GM23338 (cell line): Measurements from ENCODE around the gene STK32C. TPM values are rescaled to one million over a fixed set of nuclear protein-coding genes. Genes with fewer than 3 reads are reported as not detected.

ENCODE experiments used
- ATAC-seq: fragments of 200-7000 bp; cut with Tn5 transposase; 3 replicates; pipeline ENCODE4 v1.9.1; 2020
- DNase-seq: peaks from one replicate; pipeline ENCODE4 v3.0.0-alpha.2; 2015; ENCODE audit warnings: low spot score
- H2AFZ ChIP-seq: fragments of 200-600 bp; sonication (generic); 2 replicates; pipeline ENCODE4 v1.8.0; 2016; ENCODE audit warnings: antibody characterized with exemption, mild to moderate bottlenecking, moderate library complexity
- H3F3A ChIP-seq: fragments of 200-600 bp; sonication (generic); replicated peaks from 2 replicates; pipeline ENCODE4 v1.8.0; 2017; ENCODE audit warnings: antibody characterized with exemption, mixed run types, low read depth
- H3K27ac ChIP-seq: fragments of 200-600 bp; sonication (generic); 2 replicates; pipeline ENCODE4 v1.6.1; 2016; ENCODE audit warnings: low read depth
- H3K27me3 ChIP-seq: fragments of 200-600 bp; sonication (generic); 2 replicates; pipeline ENCODE4 v1.8.0; 2016; ENCODE audit warnings: mild to moderate bottlenecking, mixed run types, moderate library complexity; ENCODE audit not compliant: insufficient read depth
- H3K36me3 ChIP-seq: fragments of 200-600 bp; sonication (generic); 2 replicates; pipeline ENCODE4 v1.8.0; 2016; ENCODE audit warnings: mild to moderate bottlenecking; ENCODE audit not compliant: insufficient read depth
- H3K4me1 ChIP-seq: fragments of 200-600 bp; sonication (generic); 2 replicates; pipeline ENCODE4 v1.8.0; 2016; ENCODE audit warnings: mild to moderate bottlenecking, moderate library complexity; ENCODE audit not compliant: insufficient read depth
- H3K4me2 ChIP-seq: fragments of 200-600 bp; sonication (generic); 2 replicates; pipeline ENCODE4 v1.7.1; 2017; ENCODE audit warnings: mixed run types
- H3K4me3 ChIP-seq: fragments of 200-600 bp; sonication (generic); 2 replicates; pipeline ENCODE4 v1.6.1; 2016; ENCODE audit warnings: mixed run types
- H3K79me2 ChIP-seq: fragments of 200-600 bp; sonication (generic); replicated peaks from 2 replicates; pipeline ENCODE4 v1.8.0; 2017; ENCODE audit warnings: mild to moderate bottlenecking; ENCODE audit not compliant: insufficient read depth
- H3K9me2 ChIP-seq: fragments of 200-600 bp; sonication (generic); 2 replicates; pipeline ENCODE4 v1.8.0; 2017; ENCODE audit not compliant: insufficient read depth
- H4K20me1 ChIP-seq: fragments of 200-600 bp; sonication (generic); replicated peaks from 2 replicates; pipeline ENCODE4 v1.8.0; 2017; ENCODE audit warnings: mild to moderate bottlenecking; ENCODE audit not compliant: insufficient read depth
- H3K27ac Mint-ChIP-seq: 2 replicates; pipeline ENCODE4 v1.8.0; 2020; ENCODE audit warnings: inconsistent platforms, mild to moderate bottlenecking, moderate library complexity, mixed read lengths
- H3K27me3 Mint-ChIP-seq: 3 replicates; pipeline ENCODE4 v1.8.0; 2022; ENCODE audit warnings: low read depth, mild to moderate bottlenecking, moderate library complexity, mixed read lengths, inconsistent platforms; ENCODE audit not compliant: insufficient read depth, poor library complexity
- H3K36me3 Mint-ChIP-seq: 3 replicates; pipeline ENCODE4 v1.8.0; 2021; ENCODE audit warnings: low read depth, mild to moderate bottlenecking, inconsistent platforms, moderate library complexity, mixed read lengths
- H3K4me1 Mint-ChIP-seq: 3 replicates; pipeline ENCODE4 v1.8.0; 2020; ENCODE audit warnings: mild to moderate bottlenecking, inconsistent platforms, mixed read lengths
- H3K4me3 Mint-ChIP-seq: 3 replicates; pipeline ENCODE4 v1.8.0; 2021; ENCODE audit warnings: moderate library complexity, mild to moderate bottlenecking, inconsistent platforms, mixed read lengths
- H3K9me3 Mint-ChIP-seq: 3 replicates; pipeline ENCODE4 v1.8.0; 2020; ENCODE audit warnings: moderate library complexity, mild to moderate bottlenecking, inconsistent platforms, mixed read lengths
- CREB1 ChIP-seq: fragments of 250-450 bp; sonication (Bioruptor Pico); IDR thresholded peaks from 2 replicates; pipeline ENCODE4 v1.5.0; 2020; ENCODE audit warnings: low read depth, mild to moderate bottlenecking, moderate library complexity
- CTCF ChIP-seq, 2 experiments: fragments of 200-600 bp in 1 of 2; sonication (generic) in 1 of 2; conservative IDR thresholded peaks; 2 replicates each; pipeline versions ENCODE4 v1.5.1 to v1.6.1; 2016 to 2017; ENCODE audit warnings: antibody characterized with exemption in 2 of 2, low read depth in 2 of 2, mild to moderate bottlenecking in 2 of 2, moderate library complexity in 1 of 2
- ETS1 ChIP-seq: IDR thresholded peaks from 2 replicates; pipeline ENCODE4 v1.6.1; 2016; ENCODE audit warnings: antibody characterized with exemption
- EZH2 ChIP-seq: fragments of 200-600 bp; sonication (generic); IDR thresholded peaks from one replicate; pipeline ENCODE4 v1.8.0; 2017; ENCODE audit warnings: antibody characterized with exemption, mild to moderate bottlenecking, low read depth; ENCODE audit not compliant: unreplicated experiment
- JUNB ChIP-seq: IDR thresholded peaks from one replicate; pipeline ENCODE4 v1.6.1; 2016; ENCODE audit warnings: antibody characterized with exemption; ENCODE audit not compliant: unreplicated experiment
- NANOG ChIP-seq: IDR thresholded peaks from 2 replicates; pipeline ENCODE4 v1.6.1; 2016; ENCODE audit warnings: antibody characterized with exemption, borderline replicate concordance
- POLR2AphosphoS5 ChIP-seq: IDR thresholded peaks from 2 replicates; pipeline ENCODE4 v1.6.1; 2016; ENCODE audit warnings: antibody characterized with exemption, low read depth
- REST ChIP-seq: IDR thresholded peaks from one replicate; pipeline ENCODE4 v1.6.1; 2018; ENCODE audit warnings: antibody characterized with exemption; ENCODE audit not compliant: unreplicated experiment
- ZNF114 ChIP-seq: fragments of 250-450 bp; sonication (Bioruptor Pico); IDR thresholded peaks from 2 replicates; pipeline ENCODE4 v1.5.0; 2020; ENCODE audit warnings: mild to moderate bottlenecking, moderate library complexity
- ZNF331 ChIP-seq: fragments of 250-450 bp; sonication (Bioruptor Pico); IDR thresholded peaks from 2 replicates; pipeline ENCODE4 v1.5.0; 2020; ENCODE audit warnings: low read depth, mild to moderate bottlenecking, moderate library complexity
- polyA plus RNA-seq: library from polyadenylated mRNA; unstranded; fragments of >200 nt; fragmentation: Nextera tagmentation; extraction: Ambion mirVana; gene quantifications from 2 replicates; pipeline ENCODE4 v1.2.1, GENCODE V29; 2016
- total RNA-seq: library from RNA; depleted of rRNA; stranded (reverse); fragments of >200 nt; shearing (Covaris generic); gene quantifications from 2 replicates; pipeline ENCODE4 v1.2.3, GENCODE V29; 2014

STK32C gene
- total and polyA plus RNA-seq, 2 experiments from 2014 or later = 10.2 to 20.5 TPM

- H3K79me2 ChIP-seq = no peaks in the 10 kb centered on the region
- H2AFZ ChIP-seq = no peak overlapping the region
- peaks cover 12% of the 10 kb centered on the region for H3K27me3 Mint-ChIP-seq
- H3K27ac Mint-ChIP-seq = no peak overlapping the region
- no peaks in the 10 kb centered on the region for H3F3A ChIP-seq
- ATAC-seq = no peak
- peaks cover 8% of the 10 kb centered on the region for H3K4me1 Mint-ChIP-seq
- H3K4me1 ChIP-seq = no peaks in the 10 kb centered on the region
- H4K20me1 ChIP-seq = no peaks in the 10 kb centered on the region
- H3K4me3 Mint-ChIP-seq = no peak overlapping the region
- no peak overlapping the region for H3K4me3 ChIP-seq
- H3K27me3 ChIP-seq = no peaks in the 10 kb centered on the region
- TF ChIP-seq CTCF (conservative IDR thresholded peaks at IDR 0.05; ENCODE audit: low read depth in 2 of 2) = no peak
- TF ChIP-seq NANOG = no peak
- no peak for TF ChIP-seq CREB1 (CRISPR knock-in tag)
- no peak for TF ChIP-seq ZNF331 (CRISPR knock-in tag)
- TF ChIP-seq EZH2 = no peak
- TF ChIP-seq POLR2AphosphoS5 = no peak
- TF ChIP-seq REST = no peak
- TF ChIP-seq ETS1 = no peak
- no peaks in the 10 kb centered on the region for H3K36me3 ChIP-seq
- H3K9me2 ChIP-seq = no peaks in the 10 kb centered on the region
- H3K9me3 Mint-ChIP-seq = no peaks in the 10 kb centered on the region; the same call in 2 of the 3 replicates
- no peak overlapping the region for H3K27ac ChIP-seq
- no peak for DNase-seq
- H3K36me3 Mint-ChIP-seq = peaks cover 3% of the 10 kb centered on the region; the same call in 1 of the 3 replicates
- no peak overlapping the region for H3K4me2 ChIP-seq
Measured at GRCh38 chr10:132356621-132357195, 49.0 kb upstream of the STK32C start.

- H3K4me2 ChIP-seq = no peak overlapping the region
- H3K27ac ChIP-seq = no peak overlapping the region
- no peak overlapping the region for H2AFZ ChIP-seq
- Mint-ChIP-seq H3K27ac (no peak overlapping the region), H3K9me3 (no peaks in the 10 kb centered on the region; the same call in 2 of the 3 replicates), H3K27me3 (peaks cover 12% of the 10 kb centered on the region), H3K4me1 (peaks cover 8% of the 10 kb centered on the region), H3K4me3 (no peak overlapping the region), H3K36me3 (peaks cover 3% of the 10 kb centered on the region; the same call in 1 of the 3 replicates)
- H3F3A ChIP-seq = no peaks in the 10 kb centered on the region
- H3K27me3 ChIP-seq = no peaks in the 10 kb centered on the region
- no peaks in the 10 kb centered on the region for H3K79me2 ChIP-seq
- no peak overlapping the region for H3K4me3 ChIP-seq
- ATAC-seq = no peak
- no peaks in the 10 kb centered on the region for H3K36me3 ChIP-seq
- no peak for TF ChIP-seq ETS1
- no peak for TF ChIP-seq ZNF114 (CRISPR knock-in tag)
- no peak for TF ChIP-seq JUNB
- DNase-seq = no peak
- H3K9me2 ChIP-seq = no peaks in the 10 kb centered on the region
- no peaks in the 10 kb centered on the region for H3K4me1 ChIP-seq
- no peaks in the 10 kb centered on the region for H4K20me1 ChIP-seq
Measured at GRCh38 chr10:132355754-132356153, 48.0 kb upstream of the STK32C start.
